OCI-LY7 (cell line): ENCODE results near the gene FAM9C. TPM values are rescaled to one million over a fixed set of nuclear protein-coding genes. Genes with fewer than 3 reads are reported as not detected.

Experiments used
- Bru-seq: library from RNA; stranded (reverse); fragments of 400-500 nt; gene quantifications from one replicate; lab custom pipeline; 2021; lab: Mats Ljungman, UMichigan
- BruChase-seq, 2 experiments: library from RNA; stranded (reverse); fragments of 400-500 nt; gene quantifications; one replicate each; lab custom pipeline; 2021; lab: Mats Ljungman, UMichigan
- BruUV-seq: library from RNA; stranded (reverse); fragments of 400-500 nt; replicated peaks from 2 replicates; lab custom pipeline; 2021; lab: Mats Ljungman, UMichigan
- CTCF ChIA-PET: fragments of 300-600 bp; sonication (Branson Sonifier 250); formaldehyde crosslinking; loops from one replicate; lab custom pipeline; 2022; ENCODE audit warnings: antibody characterized with exemption; ENCODE audit not compliant: unreplicated experiment; lab: Charles Lee
- POLR2A ChIA-PET: fragments of 300-600 bp; sonication (Branson Sonifier 250); formaldehyde crosslinking; loops from one replicate; lab custom pipeline; 2022; ENCODE audit warnings: antibody characterized with exemption; lab: Charles Lee
- DNase-seq: peaks from one replicate; pipeline ENCODE4 v3.0.0-alpha.2; 2015; ENCODE audit warnings: low spot score
- H2AFZ ChIP-seq: fragments of 200-600 bp; sonication (generic), shearing (Covaris generic); 2 replicates; pipeline ENCODE4 v1.6.1; 2014; ENCODE audit warnings: mild to moderate bottlenecking, antibody characterized with exemption, low read length, moderate library complexity
- H3K27ac ChIP-seq: fragments of 200-600 bp; sonication (generic); 2 replicates; pipeline ENCODE4 v1.5.1; 2014; ENCODE audit warnings: mixed run types, low read depth, mild to moderate bottlenecking, moderate library complexity, low read length, inconsistent platforms; ENCODE audit not compliant: poor library complexity, severe bottlenecking
- H3K36me3 ChIP-seq: fragments of 200-600 bp; sonication (generic); 2 replicates; pipeline ENCODE4 v1.6.1; 2014; ENCODE audit warnings: mild to moderate bottlenecking, antibody characterized with exemption, low read length, moderate library complexity, mixed read lengths; ENCODE audit not compliant: insufficient read depth
- H3K4me1 ChIP-seq: fragments of 200-600 bp; sonication (generic); 2 replicates; pipeline ENCODE4 v1.5.1; 2014; ENCODE audit warnings: mild to moderate bottlenecking, low read length; ENCODE audit not compliant: insufficient read depth, poor library complexity, severe bottlenecking
- H3K4me2 ChIP-seq: fragments of 200-600 bp; sonication (generic); 2 replicates; pipeline ENCODE4 v1.6.1; 2014; ENCODE audit warnings: mild to moderate bottlenecking, low read length
- H3K4me3 ChIP-seq: fragments of 200-600 bp; sonication (generic); 2 replicates; pipeline ENCODE4 v1.5.1; 2014; ENCODE audit warnings: mild to moderate bottlenecking, low read depth, low read length; ENCODE audit not compliant: poor library complexity, severe bottlenecking
- H3K79me2 ChIP-seq: fragments of 200-600 bp; sonication (generic); 2 replicates; pipeline ENCODE4 v1.6.1; 2016; ENCODE audit warnings: low read depth, mild to moderate bottlenecking, low read length, moderate library complexity, mixed read lengths; ENCODE audit not compliant: insufficient read depth
- H3K9me2 ChIP-seq: fragments of 200-600 bp; sonication (generic); 2 replicates; pipeline ENCODE4 v1.6.1; 2016; ENCODE audit warnings: mild to moderate bottlenecking, low read length, mixed read lengths; ENCODE audit not compliant: insufficient read depth
- H3K9me3 ChIP-seq: fragments of 200-600 bp; sonication (generic); 2 replicates; pipeline ENCODE4 v1.6.1; 2014; ENCODE audit warnings: mild to moderate bottlenecking, mixed run types, low read length, mixed read lengths
- H4K20me1 ChIP-seq: fragments of 200-600 bp; sonication (generic); 2 replicates; pipeline ENCODE4 v1.6.1; 2014; ENCODE audit warnings: mild to moderate bottlenecking, antibody characterized with exemption, low read length, moderate library complexity, mixed read lengths; ENCODE audit not compliant: insufficient read depth
- EZH2phosphoT487 ChIP-seq: fragments of 200-600 bp; sonication (generic); IDR thresholded peaks from 2 replicates; pipeline ENCODE4 v1.6.1; 2018; ENCODE audit warnings: low read depth, borderline replicate concordance, mild to moderate bottlenecking, mixed run types, antibody characterized with exemption, low read length, moderate library complexity, mixed read lengths
- intact Hi-C: fragments of 100-400 bp; cut with micrococcal nuclease; formaldehyde crosslinking; loops from one replicate; pipeline ENCODE4 v1.10.0; 2022; ENCODE audit not compliant: unreplicated experiment
- long read RNA-seq: library from polyadenylated mRNA; stranded (forward); transcript quantifications from one replicate; pipeline ENCODE4 v2.0.0, GENCODE V29; 2022
- total RNA-seq, 2 experiments: library from RNA; depleted of rRNA in 1 of 2; stranded (reverse); fragments of >200 nt in 1 of 2; shearing (Covaris generic) in 1 of 2; gene quantifications; 2 replicates each; pipeline ENCODE4 v1.2.3, GENCODE V29; 2014 to 2022
- TF ChIP-seq, protein P1 (sequence below): fragments of 200-600 bp; sonication (generic); conservative IDR thresholded peaks from 2 replicates; pipeline ENCODE4 v1.5.1; 2014; ENCODE audit warnings: mild to moderate bottlenecking, antibody characterized with exemption, low read length, moderate library complexity, mixed read lengths

FAM9C gene
- total RNA-seq (2014; rRNA removed; shearing (Covaris generic)) (0.13 TPM in 1 of 2 replicates, not detected in the other), total RNA-seq (2022) (not detected in 2 replicates), Bru-seq, nascent RNA (not detected), BruChase-seq, experiment 1, labeled RNA remaining after a 6-hour chase (not detected), BruChase-seq, experiment 2, labeled RNA remaining after a 2-hour chase (not detected)
- long read RNA-seq, result 0 reads

DNA sequence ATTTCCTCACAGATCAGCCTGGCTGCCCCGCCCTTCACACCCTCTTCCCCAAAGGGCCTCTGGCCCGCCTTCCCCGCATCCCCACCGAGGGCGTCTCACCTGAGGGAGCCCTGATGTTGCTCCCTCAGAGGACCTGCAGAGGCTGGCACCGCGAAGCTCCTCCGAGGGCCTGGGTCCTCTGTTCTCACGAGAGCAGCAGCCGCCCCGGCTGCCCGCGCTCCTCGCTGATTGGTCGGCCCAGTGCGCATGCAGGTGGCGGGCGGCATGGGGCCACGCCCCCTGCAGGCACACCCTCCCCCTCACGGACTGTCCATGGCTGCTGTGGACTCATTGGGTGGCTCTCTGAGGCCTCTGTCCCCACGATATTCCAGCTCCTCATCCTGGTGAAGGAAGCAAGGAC lies at the start of gene FAM9C:
FAM9C (minus strand) TSS at position 180 of the 400 bp plus-strand sequence. CDS start 831 bp downstream, outside the sequence.
- no peak within 1 kb of the TSS for H3K4me3 ChIP-seq

GRCh38 chrX:13093529-13094140 lies 49.2 kb upstream of the FAM9C start:
- no peaks in the 10 kb centered on the region for H3K79me2 ChIP-seq
- no peaks in the 10 kb centered on the region for H3K9me2 ChIP-seq
- H2AFZ ChIP-seq, result no peak overlapping the region
- H4K20me1 ChIP-seq, result no peaks in the 10 kb centered on the region
- no peak for DNase-seq
- ChIA-PET CTCF (no interaction called here), POLR2A (no interaction called here)
- peaks cover 43% of the 10 kb centered on the region for H3K4me1 ChIP-seq
- no TSS peak for BruUV-seq
- H3K27ac ChIP-seq, result no peak overlapping the region
- no peak for TF ChIP-seq EZH2phosphoT487
- TF ChIP-seq, protein P1, sequence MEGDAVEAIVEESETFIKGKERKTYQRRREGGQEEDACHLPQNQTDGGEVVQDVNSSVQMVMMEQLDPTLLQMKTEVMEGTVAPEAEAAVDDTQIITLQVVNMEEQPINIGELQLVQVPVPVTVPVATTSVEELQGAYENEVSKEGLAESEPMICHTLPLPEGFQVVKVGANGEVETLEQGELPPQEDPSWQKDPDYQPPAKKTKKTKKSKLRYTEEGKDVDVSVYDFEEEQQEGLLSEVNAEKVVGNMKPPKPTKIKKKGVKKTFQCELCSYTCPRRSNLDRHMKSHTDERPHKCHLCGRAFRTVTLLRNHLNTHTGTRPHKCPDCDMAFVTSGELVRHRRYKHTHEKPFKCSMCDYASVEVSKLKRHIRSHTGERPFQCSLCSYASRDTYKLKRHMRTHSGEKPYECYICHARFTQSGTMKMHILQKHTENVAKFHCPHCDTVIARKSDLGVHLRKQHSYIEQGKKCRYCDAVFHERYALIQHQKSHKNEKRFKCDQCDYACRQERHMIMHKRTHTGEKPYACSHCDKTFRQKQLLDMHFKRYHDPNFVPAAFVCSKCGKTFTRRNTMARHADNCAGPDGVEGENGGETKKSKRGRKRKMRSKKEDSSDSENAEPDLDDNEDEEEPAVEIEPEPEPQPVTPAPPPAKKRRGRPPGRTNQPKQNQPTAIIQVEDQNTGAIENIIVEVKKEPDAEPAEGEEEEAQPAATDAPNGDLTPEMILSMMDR, result no peak
- H3K36me3 ChIP-seq, result no peaks in the 10 kb centered on the region; the same call in 1 of the 2 replicates
- no peak overlapping the region for H3K4me2 ChIP-seq
- H3K9me3 ChIP-seq, result no peaks in the 10 kb centered on the region
- intact Hi-C loops, result no loop called here
- no peak overlapping the region for H3K4me3 ChIP-seq

More for the DNA sequence above, at the start of gene FAM9C:
- peak within 1 kb of the TSS; percentile 88 for H2AFZ ChIP-seq
- H3K79me2 ChIP-seq, result no peaks in the 10 kb centered on the region
- H3K36me3 ChIP-seq, result no peaks in the 10 kb centered on the region
- CTCF ChIA-PET, result no interaction called here
- POLR2A ChIA-PET, result interaction anchor here (0.6 kb wide), 1 partner anchor 19 kb away, joined by 10 read pairs; no protein-coding TSS in a partner anchor
- no peaks in the 10 kb centered on the region for H4K20me1 ChIP-seq
- BruUV-seq, result no TSS peak
- H3K4me2 ChIP-seq, result peak within 1 kb of the TSS; percentile 51
- DNase-seq, result no peak
- TF ChIP-seq, protein P1, result no peak
- no peak for TF ChIP-seq EZH2phosphoT487
- H3K9me2 ChIP-seq, result no peaks in the 10 kb centered on the region
- peaks cover 21% of the 10 kb centered on the region for H3K4me1 ChIP-seq
- H3K27ac ChIP-seq, result no peak within 1 kb of the TSS
- H3K9me3 ChIP-seq, result no peaks in the 10 kb centered on the region
- intact Hi-C loops, result no loop called here
